IMR-90 (cell line): ENCODE data around the gene MAN1A2. TPM values are rescaled to one million over a fixed set of nuclear protein-coding genes. Genes with fewer than 3 reads are reported as not detected.

ENCODE experiments used
- ATAC-seq: fragments of 200-7000 bp; cut with Tn5 transposase; 2 replicates; pipeline ENCODE4 v1.9.1; 2020; ENCODE audit warnings: low read depth, mild to moderate bottlenecking, moderate library complexity
- BruUV-seq: library from RNA; stranded (reverse); fragments of 400-500 nt; replicated peaks from 2 replicates; lab custom pipeline; 2021; lab: Mats Ljungman, UMichigan
- CTCF ChIA-PET: fragments of 300-600 bp; formaldehyde crosslinking; extraction: SDS; loops from one replicate; lab custom pipeline; 2021; ENCODE audit warnings: antibody characterized with exemption; lab: Yijun Ruan, JAX
- POLR2A ChIA-PET: fragments of 300-600 bp; sonication (Branson Sonifier 250); formaldehyde crosslinking; loops from one replicate; lab custom pipeline; 2022; ENCODE audit warnings: antibody characterized with exemption; ENCODE audit not compliant: unreplicated experiment; lab: Charles Lee
- DNase-seq: peaks from one replicate; pipeline ENCODE4 v3.0.0; 2013
- H2AFZ ChIP-seq: replicated peaks from 2 replicates; pipeline ENCODE3; 2013; ENCODE audit warnings: low read length, mild to moderate bottlenecking; ENCODE audit not compliant: poor library complexity
- H2AK5ac ChIP-seq: 2 replicates; pipeline ENCODE4 v1.6.1; 2013; ENCODE audit warnings: low read depth, low read length, inconsistent platforms
- H2AK9ac ChIP-seq: replicated peaks from 2 replicates; pipeline ENCODE3; 2013; ENCODE audit warnings: mild to moderate bottlenecking, low read depth, low read length, moderate library complexity; ENCODE audit not compliant: poor library complexity
- H2BK120ac ChIP-seq: 2 replicates; pipeline ENCODE4 v1.6.1; 2013; ENCODE audit warnings: low read depth, low read length, inconsistent platforms
- H2BK15ac ChIP-seq: 3 replicates; pipeline ENCODE4 v1.6.1; 2013; ENCODE audit warnings: low read depth, low read length, inconsistent platforms
- H2BK20ac ChIP-seq: 2 replicates; pipeline ENCODE4 v1.6.1; 2013; ENCODE audit warnings: low read depth, mild to moderate bottlenecking, inconsistent platforms, low read length, moderate library complexity
- H2BK5ac ChIP-seq: 2 replicates; pipeline ENCODE4 v1.6.1; 2013; ENCODE audit warnings: mild to moderate bottlenecking, low read depth, low read length, inconsistent platforms; ENCODE audit not compliant: poor library complexity, severe bottlenecking
- H3K14ac ChIP-seq: replicated peaks from 2 replicates; pipeline ENCODE4 v1.6.1; 2013; ENCODE audit warnings: low read depth, low read length, inconsistent platforms
- H3K18ac ChIP-seq: 2 replicates; pipeline ENCODE4 v1.6.1; 2013; ENCODE audit warnings: low read depth, low read length, control low read depth
- H3K23ac ChIP-seq: 2 replicates; pipeline ENCODE4 v1.6.1; 2013; ENCODE audit warnings: low read depth, low read length, inconsistent platforms
- H3K27ac ChIP-seq: 2 replicates; pipeline ENCODE4 v1.5.1; 2013; ENCODE audit warnings: mild to moderate bottlenecking, control low read depth, low read length; ENCODE audit not compliant: insufficient read depth
- H3K27me3 ChIP-seq: 2 replicates; pipeline ENCODE4 v1.6.1; 2013; ENCODE audit warnings: low read length; ENCODE audit not compliant: control insufficient read depth, insufficient read depth
- H3K36me3 ChIP-seq: 2 replicates; pipeline ENCODE4 v1.6.1; 2013; ENCODE audit warnings: low read length, mixed read lengths; ENCODE audit not compliant: control insufficient read depth, insufficient read depth
- H3K4ac ChIP-seq: 2 replicates; pipeline ENCODE4 v1.6.1; 2013; ENCODE audit warnings: low read depth, low read length, inconsistent platforms
- H3K4me1 ChIP-seq: 2 replicates; pipeline ENCODE4 v1.6.1; 2013; ENCODE audit warnings: low read length, mixed read lengths; ENCODE audit not compliant: control insufficient read depth, insufficient read depth
- H3K4me2 ChIP-seq: 2 replicates; pipeline ENCODE4 v1.6.1; 2013; ENCODE audit warnings: low read depth, mild to moderate bottlenecking, control low read depth, low read length, moderate library complexity
- H3K4me3 ChIP-seq: 2 replicates; pipeline ENCODE4 v1.5.1; 2013; ENCODE audit warnings: low read depth, mild to moderate bottlenecking, control low read depth, low read length, moderate library complexity; ENCODE audit not compliant: insufficient read depth
- H3K56ac ChIP-seq: 2 replicates; pipeline ENCODE4 v1.6.1; 2013; ENCODE audit warnings: low read length, inconsistent platforms; ENCODE audit not compliant: insufficient read depth; ENCODE audit errors: extremely low read depth
- H3K79me1 ChIP-seq, 2 experiments: 2 replicates each; pipeline ENCODE4 v1.6.1; 2013; ENCODE audit warnings: low read length in 2 of 2, inconsistent platforms in 1 of 2, low read depth in 1 of 2
- H3K9ac ChIP-seq: 2 replicates; pipeline ENCODE4 v1.6.1; 2013; ENCODE audit warnings: low read depth, low read length, control low read depth
- H3K9me1 ChIP-seq: 2 replicates; pipeline ENCODE4 v1.6.1; 2013; ENCODE audit warnings: low read length, inconsistent platforms; ENCODE audit not compliant: insufficient read depth
- H3K9me3 ChIP-seq: 2 replicates; pipeline ENCODE4 v1.6.1; 2013; ENCODE audit warnings: low read length; ENCODE audit not compliant: control insufficient read depth, insufficient read depth
- H4K20me1 ChIP-seq: 2 replicates; pipeline ENCODE4 v1.6.1; 2013; ENCODE audit warnings: low read length, inconsistent platforms; ENCODE audit not compliant: insufficient read depth
- H4K5ac ChIP-seq: 2 replicates; pipeline ENCODE4 v1.6.1; 2013; ENCODE audit warnings: mild to moderate bottlenecking, low read depth, low read length, control low read depth
- H4K8ac ChIP-seq, 2 experiments: 2 replicates each; pipeline ENCODE4 v1.6.1; 2013; ENCODE audit warnings: low read depth in 2 of 2, low read length in 2 of 2, control low read depth in 1 of 2, inconsistent platforms in 1 of 2
- H4K91ac ChIP-seq: 2 replicates; pipeline ENCODE4 v1.6.1; 2013; ENCODE audit warnings: low read depth, low read length, inconsistent platforms; ENCODE audit not compliant: insufficient read depth
- BHLHE40 ChIP-seq: fragments of 150-350 bp; IDR thresholded peaks from 2 replicates; pipeline ENCODE4 v1.6.1; 2016; ENCODE audit warnings: mild to moderate bottlenecking, low read depth, low read length
- CEBPB ChIP-seq: IDR thresholded peaks from 2 replicates; pipeline ENCODE4 v1.6.1; 2012; ENCODE audit warnings: low read depth, low read length, improper control_type of control experiment
- CHD1 ChIP-seq: IDR thresholded peaks from 2 replicates; pipeline ENCODE4 v1.6.1; 2012; ENCODE audit warnings: low read depth, low read length, improper control_type of control experiment
- CTCF ChIP-seq: conservative IDR thresholded peaks from 2 replicates; pipeline ENCODE4 v1.5.1; 2012; ENCODE audit warnings: mild to moderate bottlenecking, low read depth, low read length, improper control_type of control experiment
- FOS ChIP-seq: fragments of 150-350 bp; IDR thresholded peaks from 2 replicates; pipeline ENCODE4 v1.6.1; 2016; ENCODE audit warnings: low read depth, low read length
- MAFK ChIP-seq: IDR thresholded peaks from 2 replicates; pipeline ENCODE4 v1.6.1; 2012; ENCODE audit warnings: low read depth, low read length, improper control_type of control experiment
- MAZ ChIP-seq: IDR thresholded peaks from 2 replicates; pipeline ENCODE4 v1.6.1; 2012; ENCODE audit warnings: low read depth, mild to moderate bottlenecking, low read length, improper control_type of control experiment, moderate library complexity, borderline replicate concordance
- MXI1 ChIP-seq: IDR thresholded peaks from 2 replicates; pipeline ENCODE4 v1.6.1; 2012; ENCODE audit warnings: low read depth, mild to moderate bottlenecking, low read length, moderate library complexity, borderline replicate concordance
- NFE2L2 ChIP-seq: fragments of 150-350 bp; IDR thresholded peaks from 2 replicates; pipeline ENCODE4 v1.6.1; 2016; ENCODE audit warnings: low read depth, mild to moderate bottlenecking, low read length
- POLR2A ChIP-seq: IDR thresholded peaks from 2 replicates; pipeline ENCODE4 v1.6.1; 2012; ENCODE audit warnings: mild to moderate bottlenecking, low read depth, low read length
- RAD21 ChIP-seq: IDR thresholded peaks from 2 replicates; pipeline ENCODE4 v1.6.1; 2012; ENCODE audit warnings: low read length, improper control_type of control experiment
- RCOR1 ChIP-seq: IDR thresholded peaks from 2 replicates; pipeline ENCODE4 v1.6.1; 2012; ENCODE audit warnings: mild to moderate bottlenecking, low read length, improper control_type of control experiment; ENCODE audit not compliant: insufficient replicate concordance
- RFX5 ChIP-seq: IDR thresholded peaks from 2 replicates; pipeline ENCODE4 v1.8.0; 2012; ENCODE audit warnings: low read depth, mild to moderate bottlenecking, low read length, moderate library complexity
- SMC3 ChIP-seq: fragments of 150-350 bp; IDR thresholded peaks from 2 replicates; pipeline ENCODE4 v1.6.1; 2016; ENCODE audit warnings: low read depth, mild to moderate bottlenecking, antibody characterized with exemption, low read length, moderate library complexity
- WGBS, 2 experiments: methylation state at CpG; one replicate each; pipeline versions ENCODE4 v1.1.5 to v1.1.7; 2013; ENCODE audit warnings: missing lambda C conversion rate in 2 of 2; ENCODE audit not compliant: insufficient read length in 1 of 2; ENCODE audit errors: extremely low coverage in 2 of 2; 5-methylcytosine and 5-hydroxymethylcytosine counted together
- dilution Hi-C: fragments of 300-500 bp; cut with HindIII; formaldehyde crosslinking; loops from one replicate; pipeline ENCODE4 v1.14.3; 2018; ENCODE audit warnings: low sequenced_read_pairs; ENCODE audit not compliant: unreplicated experiment
- in situ Hi-C: fragments of 300-500 bp; cut with MboI; formaldehyde crosslinking; loops from 3 replicates; pipeline ENCODE4 v1.14.3; 2019; ENCODE audit warnings: low sequenced_read_pairs, inconsistent platforms, mixed read lengths
- intact Hi-C: fragments of 100-400 bp; cut with micrococcal nuclease; formaldehyde crosslinking; loops from 2 replicates; pipeline ENCODE4 v1.10.0; 2022
- polyA plus RNA-seq, 3 experiments: library from polyadenylated mRNA; depleted of rRNA; stranded (reverse); fragments of >200 nt; gene quantifications; 2 replicates each; pipeline ENCODE4 v1.2.3, GENCODE V29; 2012; ENCODE audit warnings: low replicate concordance in 1 of 3
- total RNA-seq: library from RNA; depleted of rRNA; stranded (reverse); fragments of >200 nt; gene quantifications from 2 replicates; pipeline ENCODE4 v1.2.3, GENCODE V29; 2012
- TF ChIP-seq, protein P1 (sequence below): fragments of 150-350 bp; IDR thresholded peaks from 2 replicates; pipeline ENCODE4 v1.6.1; 2017; ENCODE audit warnings: mild to moderate bottlenecking, antibody characterized with exemption, low read length, low read depth
- TF ChIP-seq, protein P2 (sequence below): fragments of 150-350 bp; IDR thresholded peaks from 2 replicates; pipeline ENCODE4 v1.6.1; 2016; ENCODE audit warnings: low read depth, mild to moderate bottlenecking, low read length, moderate library complexity, borderline replicate concordance

The MAN1A2 gene
- total and polyA plus RNA-seq, 2 of the 4 experiments (the other 2 are of a cell fraction): 12.4 to 29.4 TPM

GRCh38 chr1:117573386-117574023, 206.3 kb downstream of the MAN1A2 start:
- 94% methylated on average over 2 of the region's 10 CpGs; no CpG with 5 or more reads in 1 of the 2 experiments for WGBS, 2 experiments
- Histone ChIP-seq H2AK5ac (no peak overlapping the region), H3K36me3 (no peaks in the 10 kb centered on the region), H3K4me2 (no peak overlapping the region), H3K56ac (no peak overlapping the region), H3K4me3 (no peak overlapping the region), H4K91ac (no peak overlapping the region), H3K9me3 (no peaks in the 10 kb centered on the region), H3K79me1 (no peaks in the 10 kb centered on the region), H3K14ac (no peak overlapping the region), H3K23ac (no peak overlapping the region), H3K9me1 (no peaks in the 10 kb centered on the region), H2BK20ac (no peak overlapping the region), H3K18ac (no peak overlapping the region), H2BK120ac (no peak overlapping the region), H4K5ac (no peak overlapping the region), H4K8ac (no peak overlapping the region), H3K27me3 (peaks cover 16% of the 10 kb centered on the region), H2AFZ (peak overlapping the region; percentile 13), H2BK15ac (no peak overlapping the region), H3K4ac (no peak overlapping the region), H3K27ac (no peak overlapping the region), H2BK5ac (no peak overlapping the region), H2AK9ac (no peak overlapping the region), H3K9ac (no peak overlapping the region), H3K4me1 (no peaks in the 10 kb centered on the region; the same call in 1 of the 2 replicates), H4K20me1 (no peaks in the 10 kb centered on the region)
- ChIA-PET POLR2A (no interaction called here), CTCF (no interaction called here)
- no TSS peak for BruUV-seq
- in situ Hi-C loops: no loop called here
- peak; percentile 26 for DNase-seq
- dilution Hi-C loops: no loop called here
- TF ChIP-seq CTCF: no peak
- TF ChIP-seq MXI1: no peak
- no peak for TF ChIP-seq MAZ
- TF ChIP-seq CHD1: no peak
- TF ChIP-seq RAD21: no peak
- no peak for TF ChIP-seq SMC3
- TF ChIP-seq NFE2L2: no peak
- TF ChIP-seq CEBPB: no peak
- TF ChIP-seq, protein P1, sequence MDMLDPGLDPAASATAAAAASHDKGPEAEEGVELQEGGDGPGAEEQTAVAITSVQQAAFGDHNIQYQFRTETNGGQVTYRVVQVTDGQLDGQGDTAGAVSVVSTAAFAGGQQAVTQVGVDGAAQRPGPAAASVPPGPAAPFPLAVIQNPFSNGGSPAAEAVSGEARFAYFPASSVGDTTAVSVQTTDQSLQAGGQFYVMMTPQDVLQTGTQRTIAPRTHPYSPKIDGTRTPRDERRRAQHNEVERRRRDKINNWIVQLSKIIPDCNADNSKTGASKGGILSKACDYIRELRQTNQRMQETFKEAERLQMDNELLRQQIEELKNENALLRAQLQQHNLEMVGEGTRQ: no peak
- no peak for TF ChIP-seq POLR2A
- no peak for TF ChIP-seq RFX5
- TF ChIP-seq FOS: no peak
- no peak for TF ChIP-seq BHLHE40
- no peak for TF ChIP-seq MAFK
- no peak for TF ChIP-seq RCOR1
- TF ChIP-seq, protein P2, sequence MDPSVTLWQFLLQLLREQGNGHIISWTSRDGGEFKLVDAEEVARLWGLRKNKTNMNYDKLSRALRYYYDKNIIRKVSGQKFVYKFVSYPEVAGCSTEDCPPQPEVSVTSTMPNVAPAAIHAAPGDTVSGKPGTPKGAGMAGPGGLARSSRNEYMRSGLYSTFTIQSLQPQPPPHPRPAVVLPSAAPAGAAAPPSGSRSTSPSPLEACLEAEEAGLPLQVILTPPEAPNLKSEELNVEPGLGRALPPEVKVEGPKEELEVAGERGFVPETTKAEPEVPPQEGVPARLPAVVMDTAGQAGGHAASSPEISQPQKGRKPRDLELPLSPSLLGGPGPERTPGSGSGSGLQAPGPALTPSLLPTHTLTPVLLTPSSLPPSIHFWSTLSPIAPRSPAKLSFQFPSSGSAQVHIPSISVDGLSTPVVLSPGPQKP: no peak
- intact Hi-C loops: no loop called here
- ATAC-seq: no peak
